Measurements from ENCODE around the gene FAM32A. TPM values are rescaled to one million over a fixed set of nuclear protein-coding genes. Genes with fewer than 3 reads are reported as not detected.
A peak's percentile ranks its signal among the peaks of the same experiment; 100 is the strongest.

The FAM32A gene
- total and polyA plus RNA-seq, 2 donors (not counting 1 experiment from before 2014, with no cell fraction given), result 53.4 to 62.0 TPM

GRCh38 chr19:16136185-16136999, 48.8 kb upstream of the FAM32A start:
- Histone ChIP-seq H3K4me2 (replicated peaks; ENCODE audit: low read depth, low read length, poor library complexity, severe bottlenecking) (no peak overlapping the region), H3K4me3 (ENCODE audit: control extremely low read depth in 1 of 5, extremely low read depth in 1 of 5, insufficient read depth in 1 of 5, low read depth in 2 of 5, low read length in 4 of 5) (no peak overlapping the region), H3K36me3 (replicated peaks in 1 of 2; ENCODE audit: control extremely low read depth in 1 of 2, control insufficient read depth in 1 of 2, extremely low read depth in 1 of 2, insufficient read depth in 2 of 2, low read length in 1 of 2) (peaks cover 0 to 31% of the 10 kb centered on the region in 2 experiments), H3K9me3 (ENCODE audit: control extremely low read depth in 1 of 3, control insufficient read depth in 2 of 3, insufficient read depth in 1 of 3, low read length in 2 of 3) (peaks cover 0 to 5% (median 0%) of the 10 kb centered on the region in 3 donors), H3K27ac (ENCODE audit: low read length in 2 of 2) (peak overlapping the region in 1 of 2 donors; percentile 30), H3K27me3 (replicated peaks in 1 of 4; ENCODE audit: control extremely low read depth in 1 of 4, control insufficient read depth in 3 of 4, insufficient read depth in 4 of 4, low read length in 3 of 4) (no peaks in the 10 kb centered on the region), H3K79me2 (ENCODE audit: control insufficient read depth, insufficient read depth, low read length) (peaks cover 13% of the 10 kb centered on the region), H3K9ac (ENCODE audit: low read length) (no peak overlapping the region), H3K4me1 (ENCODE audit: control insufficient read depth in 2 of 2, insufficient read depth in 2 of 2, low read length in 2 of 2) (peaks cover 18 to 38% of the 10 kb centered on the region in 2 donors), H2AFZ (ENCODE audit: insufficient read depth, low read depth, low read length, poor library complexity, severe bottlenecking) (no peak overlapping the region), H4K20me1 (ENCODE audit: control insufficient read depth, insufficient read depth, low read length, poor library complexity, severe bottlenecking) (peaks cover 5% of the 10 kb centered on the region)
- ChIA-PET CTCF (interaction anchor here (1.2 to 1.3 kb wide), 2 partner anchors 19 to 66 kb away, joined by 3 to 4 read pairs; no protein-coding TSS in a partner anchor), POLR2A (interaction anchor here (0.6 kb wide), 1 partner anchor 11 kb away, joined by 3 read pairs; no protein-coding TSS in a partner anchor)
- H3K4me3 Mint-ChIP-seq, result no peak overlapping the region
- H3K9me3 Mint-ChIP-seq (ENCODE audit: insufficient read depth), result peaks cover 8% of the 10 kb centered on the region
- WGBS (ENCODE audit: insufficient coverage), result 83% methylated on average over 13 of the region's 16 CpGs
- ATAC-seq (ENCODE audit: low read depth) (no peak), DNase-seq (no peak)
- peak overlapping the region; percentile 24 for H3K27ac Mint-ChIP-seq
- TF ChIP-seq CTCF (IDR thresholded peaks at IDR 0.05) (no peak), EZH2 (IDR thresholded peaks at IDR 0.05; ENCODE audit: borderline replicate concordance, insufficient read depth, low read depth, low read length, poor library complexity, severe bottlenecking) (no peak)
- H3K4me1 Mint-ChIP-seq, result peaks cover 49% of the 10 kb centered on the region
- no peaks in the 10 kb centered on the region for H3K27me3 Mint-ChIP-seq
- intact Hi-C loops (cut with micrococcal nuclease), result no loop called here

- H3K4me3 ChIP-seq (ENCODE audit: control extremely low read depth in 1 of 5, extremely low read depth in 1 of 5, insufficient read depth in 1 of 5, low read depth in 2 of 5, low read length in 4 of 5), result no peak overlapping the region
- WGBS (ENCODE audit: insufficient coverage), result 0% methylated on average over 1 of the region's 13 CpGs
- H3K4me1 ChIP-seq (ENCODE audit: control insufficient read depth in 2 of 2, insufficient read depth in 2 of 2, low read length in 2 of 2), result peaks cover 42 to 64% of the 10 kb centered on the region in 2 donors
- TF ChIP-seq EZH2 (IDR thresholded peaks at IDR 0.05; ENCODE audit: borderline replicate concordance, insufficient read depth, low read depth, low read length, poor library complexity, severe bottlenecking) (no peak), CTCF (IDR thresholded peaks at IDR 0.05) (no peak)
- no peaks in the 10 kb centered on the region for H4K20me1 ChIP-seq (ENCODE audit: control insufficient read depth, insufficient read depth, low read length, poor library complexity, severe bottlenecking)
- H3K9me3 ChIP-seq (ENCODE audit: control extremely low read depth in 1 of 3, control insufficient read depth in 2 of 3, insufficient read depth in 1 of 3, low read length in 2 of 3), result peaks cover 0 to 16% (median 0%) of the 10 kb centered on the region in 3 donors
- no peaks in the 10 kb centered on the region for H3K27me3 ChIP-seq (replicated peaks in 1 of 4; ENCODE audit: control extremely low read depth in 1 of 4, control insufficient read depth in 3 of 4, insufficient read depth in 4 of 4, low read length in 3 of 4)
- peak overlapping the region; percentile 38 for H3K4me3 Mint-ChIP-seq
- ChIA-PET POLR2A (interaction anchor here (0.9 to 2.2 kb wide), 5 partner anchors 10 to 41 kb away, joined by 3 to 9 read pairs (median 4); no protein-coding TSS in a partner anchor), CTCF (interaction anchor here (1.0 to 8.5 kb wide), 4 partner anchors 22 to 42 kb away, joined by 3 to 63 read pairs (median 5); no protein-coding TSS in a partner anchor)
- peak overlapping the region; percentile 87 for H3K27ac Mint-ChIP-seq
- peak overlapping the region; percentile 45 for H3K4me2 ChIP-seq (replicated peaks; ENCODE audit: low read depth, low read length, poor library complexity, severe bottlenecking)
- intact Hi-C loops (cut with micrococcal nuclease), result loop anchor here (5.0 kb wide), 3 partner anchors 188 to 448 kb away; no protein-coding TSS in a partner anchor
- peaks cover 66% of the 10 kb centered on the region for H3K4me1 Mint-ChIP-seq
- H3K36me3 ChIP-seq (replicated peaks in 1 of 2; ENCODE audit: control extremely low read depth in 1 of 2, control insufficient read depth in 1 of 2, extremely low read depth in 1 of 2, insufficient read depth in 2 of 2, low read length in 1 of 2), result no peaks in the 10 kb centered on the region
- peak overlapping the region; percentile 14 to 59 for H3K27ac ChIP-seq (ENCODE audit: low read length in 2 of 2)
- ATAC-seq (ENCODE audit: low read depth), result no peak
- peak; percentile 34 for DNase-seq
- H3K9ac ChIP-seq (ENCODE audit: low read length), result no peak overlapping the region
- H3K27me3 Mint-ChIP-seq, result no peaks in the 10 kb centered on the region
- H2AFZ ChIP-seq (ENCODE audit: insufficient read depth, low read depth, low read length, poor library complexity, severe bottlenecking), result peak overlapping the region; percentile 70
- peaks cover 3% of the 10 kb centered on the region for H3K9me3 Mint-ChIP-seq (ENCODE audit: insufficient read depth)
- H3K79me2 ChIP-seq (ENCODE audit: control insufficient read depth, insufficient read depth, low read length), result peaks cover 22% of the 10 kb centered on the region
Measured at GRCh38 chr19:16139752-16140151, 45.5 kb upstream of the FAM32A start.
